HEK293T (cell line): ENCODE results near the gene PIK3AP1.

Experiments used
- ARNT ChIP-seq: fragments of 450-650 bp; IDR thresholded peaks from 2 replicates; pipeline ENCODE4 v1.6.1; 2017; ENCODE audit warnings: mild to moderate bottlenecking
- BHLHE40 ChIP-seq: fragments of 450-650 bp; IDR thresholded peaks from 2 replicates; pipeline ENCODE4 v1.6.1; 2016; ENCODE audit warnings: mild to moderate bottlenecking, moderate library complexity, borderline replicate concordance
- ELF4 ChIP-seq: fragments of 450-650 bp; IDR thresholded peaks from 2 replicates; pipeline ENCODE4 v1.6.1; 2017; ENCODE audit warnings: antibody characterized with exemption
- FOXK2 ChIP-seq: fragments of 450-650 bp; IDR thresholded peaks from 2 replicates; pipeline ENCODE4 v1.6.1; 2016; ENCODE audit warnings: mild to moderate bottlenecking
- FOXM1 ChIP-seq: fragments of 450-650 bp; IDR thresholded peaks from 2 replicates; pipeline ENCODE4 v1.6.1; 2017; ENCODE audit warnings: mild to moderate bottlenecking, borderline replicate concordance
- HDGF ChIP-seq: fragments of 450-650 bp; IDR thresholded peaks from 2 replicates; pipeline ENCODE4 v1.6.1; 2017; ENCODE audit warnings: antibody characterized with exemption, borderline replicate concordance
- L3MBTL2 ChIP-seq: fragments of 450-650 bp; conservative IDR thresholded peaks from 2 replicates; pipeline ENCODE4 v1.6.1; 2016; ENCODE audit warnings: mild to moderate bottlenecking
- PKNOX1 ChIP-seq: fragments of 450-650 bp; IDR thresholded peaks from 2 replicates; pipeline ENCODE4 v1.6.1; 2016
- SP1 ChIP-seq: fragments of 450-650 bp; IDR thresholded peaks from 2 replicates; pipeline ENCODE4 v1.6.1; 2017
- SUZ12 ChIP-seq: fragments of 450-650 bp; IDR thresholded peaks from 2 replicates; pipeline ENCODE4 v1.6.1; 2016; ENCODE audit warnings: mild to moderate bottlenecking
- TARDBP ChIP-seq: fragments of 450-650 bp; IDR thresholded peaks from 2 replicates; pipeline ENCODE4 v1.6.1; 2016
- ZNF384 ChIP-seq: fragments of 450-650 bp; IDR thresholded peaks from 2 replicates; pipeline ENCODE4 v1.6.1; 2016

GRCh38 chr10:96743988-96744585 is 23.8 kb upstream of the PIK3AP1 start:
- TF ChIP-seq FOXM1 (no peak), SP1 (no peak), L3MBTL2 (no peak), PKNOX1 (no peak), BHLHE40 (no peak), FOXK2 (no peak), ZNF384 (no peak), SUZ12 (no peak), ELF4 (no peak), HDGF (no peak), TARDBP (no peak), ARNT (no peak)
